Daoy (cell line): ENCODE data around the gene TMBIM6. TPM values are rescaled to one million over a fixed set of nuclear protein-coding genes. Genes with fewer than 3 reads are reported as not detected.

ENCODE experiments used
- total RNA-seq: library from RNA; depleted of rRNA; stranded (reverse); fragments of >200 nt; shearing (Covaris generic); gene quantifications from 2 replicates; pipeline ENCODE4 v1.2.3, GENCODE V29; 2014; rRNA removed

The TMBIM6 gene
- total RNA-seq, 1 experiment from 2014 or later, result 379 TPM

Other genes starting within 250 kb of the TMBIM6 start
- gene KCNH3, start 202.5 kb upstream of the TMBIM6 start, total RNA-seq, result 0.40 TPM in 1 of 2 replicates, not detected in the other
- gene MCRS1, start 173.4 kb upstream of the TMBIM6 start, total RNA-seq, result 92.9 and 102 TPM in 2 replicates
- 0.17 and 0.30 TPM in 2 replicates for gene FAM186B, start 135.9 kb upstream of the TMBIM6 start, total RNA-seq
- gene PRPF40B, start 118.0 kb upstream of the TMBIM6 start, total RNA-seq, result 5.3 and 5.9 TPM in 2 replicates
- gene FMNL3, start 34.2 kb upstream of the TMBIM6 start, total RNA-seq, result 41.9 and 51.7 TPM in 2 replicates
- gene NCKAP5L, start 86.9 kb downstream of the TMBIM6 start, total RNA-seq, result 12.9 and 14.3 TPM in 2 replicates
- 4.7 and 6.4 TPM in 2 replicates for gene BCDIN3D, start 101.5 kb downstream of the TMBIM6 start, total RNA-seq
- gene FAIM2, start 162.3 kb downstream of the TMBIM6 start, total RNA-seq, result 0.34 TPM in 1 of 2 replicates, not detected in the other
- gene AQP2, start 209.2 kb downstream of the TMBIM6 start, total RNA-seq, result not detected in 2 replicates
- not detected in 2 replicates for gene AQP5, start 220.3 kb downstream of the TMBIM6 start, total RNA-seq
- 0.11 TPM in 1 of 2 replicates, not detected in the other for gene AQP6, start 231.4 kb downstream of the TMBIM6 start, total RNA-seq